HG03045 (cell line): Measurements from ENCODE around the gene TMA7.
"Not testable (repeated sequence)": the region's sequence is repeated elsewhere in the genome, so short reads cannot be mapped to it uniquely, and the experiment has no call there.

Experiments used
- ATAC-seq: cut with Tn5 transposase; IDR thresholded peaks from one replicate; pipeline ENCODE4 v1.9.1; 2021; ENCODE audit warnings: mild to moderate bottlenecking, moderate library complexity; ENCODE audit not compliant: unreplicated experiment

Gene TMA7

DNA sequence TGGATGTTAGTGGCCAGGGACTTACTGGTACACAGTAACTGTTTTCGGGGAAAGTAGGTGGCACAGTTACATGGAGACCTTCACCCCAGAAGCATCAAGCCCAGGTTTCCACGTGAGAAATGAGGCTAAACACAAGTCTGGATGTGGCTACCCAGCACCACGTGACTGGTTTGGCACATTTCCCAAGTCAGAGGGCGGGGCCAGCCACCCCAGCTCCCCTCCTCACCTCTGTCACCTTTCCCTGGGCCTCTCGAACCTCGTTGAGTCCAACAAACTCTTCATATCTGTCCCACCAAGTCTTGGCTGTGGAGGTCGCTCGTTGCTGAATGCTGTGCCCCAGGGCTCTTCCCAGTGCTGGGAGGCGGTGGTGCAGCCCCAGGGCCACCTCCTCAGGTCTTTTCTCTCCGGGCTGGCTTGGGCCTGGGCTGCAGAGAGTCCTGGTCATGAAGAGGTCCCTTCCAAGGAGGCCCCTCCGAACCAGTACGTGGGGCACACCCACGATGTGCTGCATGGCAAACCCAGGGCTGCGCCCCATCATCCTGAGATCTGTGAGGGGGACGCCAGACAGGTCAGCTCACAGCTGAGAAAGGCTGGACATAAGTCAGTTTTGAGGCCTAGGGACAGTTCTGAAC, 5.3 kb upstream of the TMA7 start:
- ATAC-seq: no peak

DNA sequence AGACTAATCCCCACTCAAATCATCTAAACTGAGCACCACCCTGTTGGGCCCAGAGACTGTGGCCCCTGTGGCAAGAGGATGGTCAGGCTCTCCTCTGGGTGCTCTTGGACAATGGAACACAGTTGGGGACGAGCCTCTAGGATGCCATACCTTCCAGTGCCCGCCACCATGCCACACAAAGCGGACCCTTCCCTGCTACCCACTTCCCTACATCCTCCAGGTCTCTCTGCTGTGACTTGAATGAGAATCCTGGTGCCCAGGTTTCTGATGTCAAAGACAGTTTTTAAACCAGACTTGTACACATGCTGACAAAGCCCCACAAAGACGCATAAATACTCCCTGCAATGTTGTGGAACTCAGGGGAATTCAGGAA, 4.8 kb upstream of the TMA7 start:
- ATAC-seq: no peak

DNA sequence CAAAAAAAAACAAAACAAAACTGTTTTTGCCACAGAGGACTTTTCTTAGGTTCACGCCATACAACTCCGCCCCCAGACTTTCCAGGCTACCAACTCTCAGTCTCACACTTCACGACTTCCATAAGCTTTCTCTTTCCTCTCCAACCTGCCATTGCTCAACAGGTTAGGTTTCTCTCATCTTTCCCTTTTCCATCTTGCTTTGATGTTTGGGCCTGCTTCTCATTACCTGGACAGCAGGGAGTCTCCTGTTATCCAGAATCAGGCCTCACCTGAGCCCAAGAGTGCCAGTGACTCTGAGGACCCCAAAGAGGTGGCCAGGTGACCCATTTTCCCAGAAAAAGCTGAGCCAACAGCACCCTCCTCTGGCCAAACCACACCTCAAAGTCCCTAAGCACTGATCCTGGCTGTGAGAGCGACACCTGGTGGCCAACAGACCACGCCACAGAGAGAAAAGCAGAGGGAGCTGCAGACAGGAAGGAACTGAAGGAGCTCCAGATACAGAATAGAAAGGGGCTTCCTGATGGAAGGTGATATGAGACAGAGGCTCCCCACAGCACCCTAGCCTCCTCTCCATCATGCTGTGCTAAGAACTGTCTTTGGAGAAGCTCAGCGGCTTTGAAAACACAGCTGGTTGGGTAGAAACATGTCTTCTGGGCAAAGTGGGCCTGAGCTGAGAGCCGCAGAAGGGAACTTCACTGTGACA, 4.1 kb upstream of the TMA7 start:
- no peak for ATAC-seq

DNA sequence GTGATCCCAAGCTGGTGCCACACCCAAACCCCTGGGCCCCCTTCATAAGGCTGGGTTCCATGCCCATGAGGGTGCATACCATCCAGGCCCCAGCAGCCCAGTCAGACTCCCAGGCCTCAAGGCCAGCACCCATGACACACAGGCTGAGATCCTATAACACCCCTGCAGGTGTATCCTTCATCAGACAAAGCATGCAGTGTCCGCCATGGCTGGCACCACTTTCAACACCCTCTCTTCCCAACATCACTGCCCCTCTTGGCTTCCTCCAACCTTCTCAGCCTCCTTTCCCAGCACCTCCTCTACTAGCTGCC, 3.6 kb upstream of the TMA7 start:
- no peak for ATAC-seq

DNA sequence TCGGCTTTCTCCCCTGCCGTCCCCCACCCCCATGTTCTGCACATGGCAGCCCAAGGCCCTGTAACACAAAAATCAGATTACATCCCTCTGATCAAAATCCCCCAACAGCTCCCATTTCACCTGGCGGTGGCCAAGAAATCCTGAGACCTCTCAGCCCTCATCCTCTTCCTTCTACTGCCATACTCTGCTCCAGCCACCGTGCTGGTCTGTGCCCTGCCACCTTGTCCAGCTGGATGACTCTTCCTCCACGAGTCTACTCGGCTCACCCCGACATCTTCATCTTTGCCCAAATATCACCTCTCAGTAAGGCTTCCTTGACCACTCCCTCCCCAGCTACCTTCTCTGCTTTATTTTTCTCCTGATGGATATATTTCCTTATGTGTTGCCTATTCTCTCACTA, 3.2 kb upstream of the TMA7 start:
- ATAC-seq: no peak

DNA sequence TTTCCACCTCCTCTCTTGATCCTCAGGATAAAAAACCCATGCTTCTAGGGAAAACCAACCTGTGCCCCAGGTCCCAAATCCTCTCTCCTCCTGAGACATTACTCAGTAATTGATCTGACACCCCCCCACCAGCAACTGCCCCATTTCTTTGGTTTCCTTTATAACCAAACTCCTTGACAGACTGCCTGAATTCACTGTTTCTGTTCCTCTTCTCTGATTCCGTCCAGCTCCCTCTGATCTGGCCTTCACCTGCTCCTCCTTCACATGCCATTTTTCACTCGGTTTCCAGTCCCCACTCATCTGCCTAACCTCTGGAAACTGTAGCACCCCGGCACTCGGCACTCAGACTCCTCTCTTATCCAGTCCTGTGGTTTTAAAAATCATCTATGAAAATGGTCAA, 2.2 kb upstream of the TMA7 start:
- no peak for ATAC-seq

DNA sequence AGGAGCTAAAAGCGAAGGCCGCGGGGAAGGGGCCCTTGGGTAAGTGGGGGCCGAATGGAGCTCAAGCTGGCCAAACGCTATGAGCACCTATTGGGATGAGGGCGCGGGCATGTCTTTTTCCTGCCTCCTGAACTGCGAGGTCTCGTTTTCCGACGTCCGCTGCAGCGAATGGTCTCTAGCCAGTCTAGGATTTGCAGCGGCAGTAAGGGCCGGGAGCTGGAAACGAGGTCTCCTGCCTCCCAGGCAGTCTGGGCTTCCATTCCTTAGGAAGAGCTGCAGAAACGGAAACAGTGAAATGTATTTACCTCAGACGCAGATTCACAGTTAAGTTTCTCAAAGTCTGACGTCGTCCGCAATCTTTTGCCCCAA, 517 bp downstream of the TMA7 start:
- ATAC-seq: peak; percentile 6

DNA sequence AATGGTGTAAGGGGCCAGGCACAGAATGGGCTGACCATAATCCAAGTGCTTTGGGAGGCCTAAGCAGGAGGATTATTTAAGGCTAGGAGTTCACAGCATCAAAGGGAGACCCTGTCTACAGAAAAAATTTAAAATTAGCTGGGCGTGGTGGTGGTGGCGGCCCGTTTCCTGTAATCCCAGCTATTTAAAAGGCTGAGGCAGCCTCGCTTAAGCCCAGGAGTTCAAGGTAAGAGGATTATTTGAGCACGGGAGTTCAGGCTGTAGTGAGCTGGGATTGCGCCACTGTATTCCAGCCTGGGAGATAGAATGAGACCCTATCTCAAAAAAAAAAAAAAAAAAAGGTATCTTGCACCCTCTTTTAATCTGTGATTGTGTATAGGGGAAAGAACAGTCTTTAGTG, 1.9 kb downstream of the TMA7 start:
- no peak for ATAC-seq

DNA sequence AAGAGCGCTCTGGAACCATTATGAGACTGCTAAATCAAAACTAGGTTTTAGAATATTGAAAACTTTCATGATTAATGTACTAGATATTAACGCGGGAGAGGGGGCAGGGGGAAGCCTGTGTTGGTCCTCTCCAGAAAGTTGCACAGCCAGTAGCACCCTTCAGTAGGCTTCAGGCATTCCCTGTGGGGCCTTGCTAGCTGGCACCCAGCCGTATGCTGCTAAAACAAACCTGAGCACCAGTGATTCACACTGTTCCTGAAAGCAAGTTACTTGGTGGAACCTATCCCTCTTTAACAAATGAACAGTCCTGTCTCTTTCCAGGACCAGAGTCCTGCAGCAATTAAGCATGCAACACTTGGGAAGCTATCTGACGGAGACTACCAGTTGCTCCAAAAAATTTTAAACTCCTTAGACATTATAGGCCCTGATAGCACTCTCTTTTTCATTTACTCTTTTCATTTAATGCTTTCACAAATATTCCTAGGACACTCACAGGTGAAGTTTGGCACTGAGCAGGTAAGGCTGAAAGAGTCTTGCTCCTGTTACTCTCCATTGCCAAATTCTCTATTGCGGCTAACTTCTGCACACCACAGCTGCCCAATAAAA, 5.3 kb downstream of the TMA7 start:
- ATAC-seq: no peak

DNA sequence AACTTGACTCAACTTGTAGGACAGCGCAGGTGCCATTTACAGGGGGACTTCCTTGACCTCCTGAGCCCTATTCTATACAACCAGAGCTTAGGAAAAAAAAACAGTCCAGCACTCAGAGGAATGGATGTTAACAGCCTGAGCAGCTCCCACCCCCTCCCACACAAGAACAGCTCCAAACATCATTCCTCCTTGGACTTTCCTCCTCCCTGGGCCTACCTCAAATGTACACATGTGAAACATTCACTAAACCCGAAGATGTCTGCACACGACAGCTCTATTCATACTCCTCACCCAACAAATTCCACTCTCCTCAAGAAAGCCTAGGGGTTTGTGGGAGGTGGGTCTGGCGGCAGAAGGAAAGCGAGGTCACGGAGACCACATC, 6.0 kb downstream of the TMA7 start:
- ATAC-seq: no peak

DNA sequence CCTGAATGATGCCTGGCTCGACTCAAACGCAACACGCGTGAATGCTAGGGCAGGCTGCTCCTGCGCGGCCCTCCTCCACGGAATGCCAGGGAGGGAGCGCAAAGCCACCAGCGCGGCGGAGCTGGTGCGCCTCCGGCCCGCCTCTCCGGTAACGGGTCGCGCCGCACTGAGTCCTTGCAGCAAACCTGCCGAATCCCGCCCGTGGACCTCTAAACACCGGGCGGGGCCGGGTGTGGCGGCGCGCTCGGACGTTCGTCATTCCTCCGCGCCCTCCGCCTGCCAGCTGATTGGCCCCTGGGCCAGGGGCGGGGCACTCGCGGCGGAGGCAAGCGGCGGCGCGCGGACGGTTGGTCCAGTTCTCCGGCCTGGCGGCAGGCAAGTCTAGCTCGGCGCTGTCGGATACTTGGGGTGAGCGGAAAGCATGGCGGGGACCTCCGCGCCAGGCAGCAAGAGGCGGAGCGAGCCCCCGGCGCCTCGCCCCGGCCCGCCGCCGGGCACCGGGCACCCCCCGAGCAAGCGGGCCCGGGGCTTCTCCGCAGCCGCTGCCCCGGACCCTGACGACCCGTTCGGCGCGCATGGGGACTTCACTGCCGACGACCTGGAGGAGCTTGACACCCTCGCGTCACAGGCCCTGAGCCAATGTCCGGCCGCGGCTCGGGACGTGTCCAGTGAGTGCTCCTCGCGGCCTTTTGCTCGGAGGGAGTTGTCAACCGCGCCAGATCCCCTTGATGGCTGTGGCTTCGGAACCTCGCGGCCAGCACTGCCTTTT, 6.6 kb downstream of the TMA7 start, which contains the start of gene ATRIP:
TSS of gene ATRIP (plus strand) at position 313 of the 769 bp plus-strand sequence. CDS start at position 422, 109 bp downstream.
- peak; percentile 94 for ATAC-seq

DNA sequence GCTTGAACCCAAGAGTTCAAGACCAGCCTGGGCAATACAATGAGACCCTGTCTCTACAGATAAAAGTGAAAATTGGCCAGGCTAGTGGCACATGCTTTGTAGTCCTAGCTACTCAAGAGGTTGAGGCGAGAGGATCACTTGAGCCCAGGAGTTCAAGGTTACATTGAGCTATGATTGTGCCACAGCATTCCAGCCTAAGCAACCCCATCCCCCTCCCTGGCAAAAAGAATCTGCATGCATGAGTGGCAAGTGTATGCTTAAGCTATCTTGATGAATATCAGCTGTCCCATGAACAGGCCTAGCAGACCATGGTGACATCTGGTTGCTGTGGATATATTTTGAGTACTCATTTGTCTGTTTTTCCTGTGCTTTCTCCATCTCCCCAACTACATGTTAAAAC, 11.2 kb downstream of the TMA7 start:
- no peak for ATAC-seq

DNA sequence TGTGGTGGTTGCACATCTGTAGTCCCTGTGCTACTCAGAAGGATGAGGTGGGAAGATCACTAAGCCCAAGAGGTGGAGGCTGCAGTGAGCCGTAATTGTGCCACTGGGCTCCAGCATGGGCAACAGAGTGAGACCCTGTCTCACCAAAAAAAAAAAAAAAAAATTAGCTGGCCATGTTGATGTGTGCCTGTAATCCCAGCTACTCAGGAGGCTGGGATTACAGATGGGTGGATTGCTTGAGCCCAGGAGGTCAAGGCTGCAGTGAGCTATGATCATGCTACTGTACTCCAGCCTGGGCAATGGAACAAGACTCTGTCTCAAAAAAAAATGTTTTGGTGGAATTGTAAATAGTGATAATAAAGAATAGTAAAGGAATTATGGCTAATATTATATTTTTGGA, 16.4 kb downstream of the TMA7 start:
- no peak for ATAC-seq

DNA sequence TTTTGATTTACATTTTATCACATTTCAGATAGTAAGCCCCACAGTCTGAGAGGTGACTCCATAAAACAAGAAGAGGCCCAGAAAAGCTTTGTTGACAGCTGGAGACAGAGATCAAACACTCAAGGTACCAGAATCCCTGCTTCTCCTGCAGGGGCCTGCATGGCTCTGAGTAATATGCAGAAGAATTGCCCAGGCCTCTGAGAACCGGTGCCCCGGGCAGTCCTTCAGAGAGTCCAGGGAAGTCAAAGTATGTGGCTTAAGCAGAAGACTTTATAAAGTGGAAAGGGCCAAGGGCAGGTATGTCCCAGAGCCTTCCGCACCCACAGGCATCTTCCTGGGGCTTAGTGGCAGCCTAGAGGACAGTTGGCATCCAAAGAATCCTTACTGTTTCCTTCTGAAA, 19.3 kb downstream of the TMA7 start:
- ATAC-seq: no peak

DNA sequence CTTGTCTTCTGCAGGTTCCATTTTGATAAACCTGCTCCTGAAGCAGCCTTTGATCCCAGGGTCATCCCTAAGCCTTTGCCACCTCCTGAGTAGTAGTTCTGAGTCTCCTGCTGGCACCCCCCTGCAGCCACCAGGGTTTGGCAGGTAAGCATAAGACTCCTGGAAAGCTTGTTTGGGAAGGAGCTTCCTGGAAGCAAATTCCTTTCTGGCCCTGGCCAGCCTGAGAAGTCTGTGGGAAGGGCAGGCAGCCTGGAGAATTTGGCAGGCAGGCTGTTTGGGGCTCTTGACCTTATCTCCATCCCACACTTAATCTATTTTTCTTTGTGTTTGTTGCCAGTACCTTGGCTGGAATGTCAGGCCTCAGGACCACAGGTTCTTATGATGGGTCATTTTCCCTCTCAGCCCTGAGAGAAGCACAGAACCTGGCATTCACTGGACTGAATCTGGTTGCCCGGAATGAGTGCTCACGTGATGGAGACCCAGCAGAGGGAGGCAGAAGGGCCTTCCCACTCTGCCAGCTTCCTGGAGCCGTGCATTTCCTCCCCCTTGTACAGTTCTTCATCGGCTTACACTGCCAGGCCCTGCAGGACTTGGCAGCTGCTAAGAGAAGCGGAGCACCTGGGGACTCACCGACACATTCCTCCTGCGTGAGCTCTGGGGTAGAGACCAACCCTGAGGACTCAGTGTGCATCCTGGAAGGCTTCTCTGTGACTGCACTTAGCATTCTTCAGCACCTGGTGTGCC, 19.9 kb downstream of the TMA7 start:
- no peak for ATAC-seq

DNA sequence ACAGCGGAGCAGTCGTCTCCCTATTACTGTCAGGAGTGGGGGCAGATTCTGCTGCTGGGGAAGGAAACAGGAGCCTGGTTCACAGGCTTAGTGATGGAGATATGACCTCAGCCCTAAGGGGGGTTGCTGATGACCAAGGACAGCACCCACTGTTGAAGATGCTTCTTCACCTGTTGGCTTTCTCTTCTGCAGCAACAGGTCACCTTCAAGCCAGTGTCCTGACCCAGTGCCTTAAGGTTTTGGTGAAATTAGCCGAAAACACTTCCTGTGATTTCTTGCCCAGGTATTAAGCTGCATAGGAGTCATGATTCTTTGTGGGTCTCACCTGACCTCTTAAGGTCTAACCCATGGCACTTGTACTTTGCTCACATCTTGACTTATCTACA, 20.5 kb downstream of the TMA7 start:
- ATAC-seq: no peak

DNA sequence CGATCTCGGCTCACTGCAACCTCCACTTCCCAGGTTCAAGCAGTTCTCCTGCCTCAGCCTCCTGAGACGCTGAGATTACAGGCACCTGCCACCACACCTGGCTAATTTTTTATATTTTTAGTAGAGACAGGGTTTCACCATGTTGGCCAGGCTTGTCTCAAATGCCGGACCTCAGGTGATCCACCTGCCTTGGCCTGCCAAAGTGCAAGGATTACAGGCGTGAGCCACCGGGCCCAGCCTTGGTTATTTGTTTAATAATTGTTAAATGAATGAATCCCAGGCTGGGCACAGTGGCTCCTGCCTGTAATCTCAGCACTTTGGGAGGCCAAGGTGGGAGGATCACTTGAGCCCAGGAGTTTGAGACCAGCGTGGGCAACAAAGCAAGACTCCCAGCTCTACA, 21.7 kb downstream of the TMA7 start:
- not testable (repeated sequence) for ATAC-seq

DNA sequence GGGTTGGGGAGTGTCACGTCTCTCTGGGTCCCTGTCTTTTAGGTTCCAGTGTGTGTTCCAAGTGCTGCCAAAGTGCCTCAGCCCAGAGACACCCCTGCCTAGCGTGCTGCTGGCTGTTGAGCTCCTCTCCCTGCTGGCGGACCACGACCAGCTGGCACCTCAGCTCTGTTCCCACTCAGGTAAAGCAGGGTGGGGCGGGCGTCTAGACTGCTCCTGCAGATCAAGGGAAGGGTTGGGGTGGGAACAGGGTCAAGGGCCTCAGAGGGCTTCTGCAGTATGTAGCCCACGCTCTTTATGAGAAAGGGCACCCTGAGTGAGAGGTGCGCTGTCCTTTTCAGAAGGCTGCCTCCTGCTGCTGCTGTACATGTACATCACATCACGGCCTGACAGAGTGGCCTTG, 23.6 kb downstream of the TMA7 start:
- ATAC-seq: no peak

DNA sequence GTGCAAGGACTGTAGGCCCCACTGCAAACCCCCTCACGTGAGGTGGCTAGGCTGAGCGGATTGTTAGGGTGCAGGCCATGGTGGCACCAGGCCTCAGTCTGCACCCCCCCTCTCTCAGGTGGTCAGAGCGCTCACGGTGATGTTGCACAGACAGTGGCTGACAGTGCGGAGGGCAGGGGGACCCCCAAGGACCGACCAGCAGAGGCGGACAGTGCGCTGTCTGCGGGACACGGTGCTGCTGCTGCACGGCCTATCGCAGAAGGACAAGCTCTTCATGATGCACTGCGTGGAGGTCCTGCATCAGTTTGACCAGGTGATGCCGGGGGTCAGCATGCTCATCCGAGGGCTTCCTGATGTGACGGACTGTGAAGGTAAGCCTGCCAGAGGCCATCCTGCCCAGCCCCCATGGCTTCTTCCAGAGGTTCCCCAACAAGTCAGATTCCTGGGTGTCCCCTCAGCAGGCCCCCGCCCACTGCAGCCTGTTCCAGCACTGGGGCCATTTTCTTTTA, 24.7 kb downstream of the TMA7 start:
- ATAC-seq: no peak

DNA sequence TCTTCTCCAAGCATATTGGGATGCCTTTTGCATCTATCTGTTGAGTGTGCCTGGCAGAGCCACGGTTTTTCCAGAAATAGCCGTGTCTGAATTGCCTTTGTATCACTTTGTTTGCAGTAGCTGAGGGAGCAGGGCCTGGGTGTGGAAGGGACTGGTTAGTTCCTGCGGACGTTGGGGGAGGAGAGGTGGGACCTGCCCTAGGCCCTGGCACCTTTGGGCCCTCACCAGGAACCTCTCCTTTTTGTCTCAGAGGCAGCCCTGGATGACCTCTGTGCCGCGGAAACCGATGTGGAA, 25.1 kb downstream of the TMA7 start:
- ATAC-seq: no peak
